Spleen (tissue), 11 donors: ENCODE data around the gene CISTR. TPM values are rescaled to one million over a fixed set of nuclear protein-coding genes. Genes with fewer than 3 reads are reported as not detected.
A peak's percentile ranks its signal among the peaks of the same experiment; 100 is the strongest.

Experiments
- DNase-seq: peaks from one replicate; pipeline ENCODE4 v3.0.0-alpha.2; 2020
- H3K27ac ChIP-seq, 8 donors: fragments of 200-600 bp; sonication (generic) in 7 of 8; 1 replicate in 4 of 8; 2 replicates in 4 of 8; pipeline versions ENCODE4 v1.5.0 to v1.8.0; 2016 to 2021; ENCODE audit warnings: inconsistent platforms in 4 of 8, mild to moderate bottlenecking in 4 of 8, moderate library complexity in 1 of 8
- H3K27me3 ChIP-seq, 7 donors: fragments of 200-600 bp; sonication (generic) in 6 of 7; replicated peaks in 1 of 7; 1 replicate in 4 of 7; 2 replicates in 3 of 7; pipeline versions ENCODE4 v1.5.0 to v1.8.0; 2016 to 2021; ENCODE audit warnings: inconsistent platforms in 3 of 7, mild to moderate bottlenecking in 1 of 7
- H3K36me3 ChIP-seq, 6 donors: fragments of 200-600 bp; sonication (generic) in 5 of 6; 1 replicate in 4 of 6; 2 replicates in 2 of 6; pipeline versions ENCODE4 v1.5.0 to v1.8.0; 2016 to 2021; ENCODE audit warnings: inconsistent platforms in 2 of 6
- H3K4me1 ChIP-seq, 6 donors: fragments of 200-600 bp; sonication (generic) in 5 of 6; 1 replicate in 3 of 6; 2 replicates in 3 of 6; pipeline versions ENCODE4 v1.5.0 to v1.8.0; 2016 to 2021; ENCODE audit warnings: inconsistent platforms in 3 of 6
- H3K4me3 ChIP-seq, 8 donors: fragments of 200-600 bp; sonication (generic) in 7 of 8; 1 replicate in 4 of 8; 2 replicates in 4 of 8; pipeline versions ENCODE4 v1.5.0 to v1.8.0; 2016 to 2021; ENCODE audit warnings: inconsistent platforms in 4 of 8, mild to moderate bottlenecking in 4 of 8, moderate library complexity in 2 of 8
- H3K9me3 ChIP-seq, 8 donors: fragments of 200-600 bp; sonication (generic) in 7 of 8; 1 replicate in 4 of 8; 2 replicates in 4 of 8; pipeline versions ENCODE4 v1.5.0 to v1.8.0; 2016 to 2021; ENCODE audit warnings: inconsistent platforms in 4 of 8
- CTCF ChIP-seq, 11 experiments: fragments of 200-600 bp in 7 of 11; fragments of 450-650 bp in 4 of 11; sonication (generic) in 4 of 11; IDR thresholded peaks in 8 of 11; conservative IDR thresholded peaks in 3 of 11; 1 replicate in 7 of 11; 2 replicates in 4 of 11; pipeline versions ENCODE4 v1.4.0 to v1.8.0; 2016 to 2021; ENCODE audit warnings: antibody characterized with exemption in 11 of 11, inconsistent platforms in 4 of 11, mild to moderate bottlenecking in 1 of 11
- POLR2A ChIP-seq, 3 donors: fragments of 450-650 bp; IDR thresholded peaks; one replicate each; pipeline ENCODE4 v1.5.1; 2017; ENCODE audit warnings: antibody characterized with exemption in 3 of 3, mild to moderate bottlenecking in 1 of 3
- POLR2AphosphoS5 ChIP-seq, 3 donors: sonication (generic); formaldehyde crosslinking; IDR thresholded peaks; one replicate each; pipeline ENCODE4 v1.5.1; 2017; ENCODE audit warnings: antibody characterized with exemption in 3 of 3
- WGBS, 5 donors: extraction: QIAGEN DNeasy Blood & Tissue Kit in 3 of 5; methylation state at CpG; one replicate each; pipeline versions ENCODE4 v1.1.5 to v1.1.7; 2013 to 2018; 5-methylcytosine and 5-hydroxymethylcytosine counted together
- intact Hi-C: fragments of 100-400 bp; cut with DNase I; formaldehyde crosslinking; loops from one replicate; pipeline ENCODE4 v1.15.0; 2023; ENCODE audit warnings: low total_unique reads
- polyA plus RNA-seq, 3 donors: library from polyadenylated mRNA; stranded (reverse); fragments of 200-250 nt; gene quantifications; one replicate each; pipeline ENCODE4 v1.2.1, GENCODE V29; 2013
- total RNA-seq, 7 donors: library from RNA; depleted of rRNA in 3 of 7; stranded (reverse); fragments of >200 nt in 3 of 7; fragmentation: NEBNext Ultra II Directional in 4 of 7; extraction: Animal tissue kit (Norgen Biotek cat#: 25700) in 4 of 7; gene quantifications; one replicate each; pipeline versions ENCODE4 v1.1.0 to v1.2.1, GENCODE V29; 2016 to 2021
- donor health status: healthy with polysubstance abuse.
- donor health status: DM: no; HTN: no; CAD: no; lungs with moderate emphysema.
- donor health status: DM: no; HTN: no; CAD: no.
- donor health status: Bipolar disorder and iron deficiency.
- donor health status: healthy.
- donor health status: DM: no; HTN: no; CAD: no.
- donor health status: DM: yes; HTN: yes; CAD: no.

Gene CISTR
- total and polyA plus RNA-seq, 10 donors = 0.20 TPM; not detected in 9

- intact Hi-C loops = no loop called here
- WGBS, 5 donors = 3 to 13% (median 7%) methylated on average over 1 of the region's 1 CpG
- TF ChIP-seq POLR2A (IDR thresholded peaks at IDR 0.05) (no peak), CTCF (IDR thresholded peaks at IDR 0.05 in 8 of 11, conservative IDR thresholded peaks at IDR 0.05 in 3 of 11) (peak in 5 of 11 experiments; percentile 10 to 41 (median 34))
Measured at GRCh38 chr12:53791735-53792326, 40.1 kb upstream of the CISTR start.

GRCh38 chr12:53789570-53789969 is 37.8 kb upstream of the CISTR start:
- no peaks in the 10 kb centered on the region for H3K9me3 ChIP-seq
- H3K4me3 ChIP-seq = no peak overlapping the region
- intact Hi-C loops = no loop called here
- TF ChIP-seq POLR2A (IDR thresholded peaks at IDR 0.05) = no peak
- TF ChIP-seq CTCF (IDR thresholded peaks at IDR 0.05 in 8 of 11, conservative IDR thresholded peaks at IDR 0.05 in 3 of 11) = no peak
- TF ChIP-seq POLR2AphosphoS5 (IDR thresholded peaks at IDR 0.05) = no peak
- H3K4me1 ChIP-seq = no peaks in the 10 kb centered on the region
- WGBS, 5 donors = 36 to 63% (median 39%) methylated on average over 1 of the region's 1 CpG
- DNase-seq = no peak
- peaks cover 0 to 76% (median 0%) of the 10 kb centered on the region in 7 donors for H3K27me3 ChIP-seq
- no peaks in the 10 kb centered on the region for H3K36me3 ChIP-seq
- H3K27ac ChIP-seq = no peak overlapping the region

More at GRCh38 chr12:53791735-53792326, 40.1 kb upstream of the CISTR start:
- peaks cover 0 to 72% (median 0%) of the 10 kb centered on the region in 7 donors for H3K27me3 ChIP-seq
- no peaks in the 10 kb centered on the region for H3K4me1 ChIP-seq
- no peak overlapping the region for H3K4me3 ChIP-seq
- no peaks in the 10 kb centered on the region for H3K36me3 ChIP-seq
- no peaks in the 10 kb centered on the region for H3K9me3 ChIP-seq
- H3K27ac ChIP-seq = no peak overlapping the region
- no peak for DNase-seq

DNA sequence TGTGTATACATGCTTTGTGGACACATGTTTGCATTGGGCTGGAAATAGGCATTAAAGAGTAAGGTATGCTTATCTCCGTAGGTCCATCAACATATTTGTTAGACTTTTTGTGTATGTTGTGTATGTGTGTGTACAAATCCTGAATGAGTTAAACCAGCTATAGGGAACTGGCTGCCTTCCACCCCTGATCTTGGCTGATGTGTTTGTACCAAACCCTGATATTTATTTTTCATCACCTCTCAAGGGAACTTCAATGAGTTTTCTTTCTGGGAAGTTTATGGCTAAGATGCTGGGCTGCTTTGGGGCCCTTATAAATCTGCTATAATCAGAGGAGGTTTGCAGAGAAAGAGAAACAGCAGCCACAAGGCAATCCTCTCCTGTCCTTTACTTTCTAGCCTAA is 37.1 kb upstream of the CISTR start:
- Histone ChIP-seq H3K9me3 (no peaks in the 10 kb centered on the region), H3K4me1 (no peaks in the 10 kb centered on the region), H3K27ac (no peak overlapping the region), H3K36me3 (no peaks in the 10 kb centered on the region), H3K27me3 (peaks cover 0 to 79% (median 0%) of the 10 kb centered on the region in 7 donors), H3K4me3 (no peak overlapping the region)
- intact Hi-C loops = no loop called here
- no peak for DNase-seq
- TF ChIP-seq POLR2AphosphoS5 (IDR thresholded peaks at IDR 0.05) = no peak
- no peak for TF ChIP-seq CTCF (IDR thresholded peaks at IDR 0.05 in 8 of 11, conservative IDR thresholded peaks at IDR 0.05 in 3 of 11)
- no peak for TF ChIP-seq POLR2A (IDR thresholded peaks at IDR 0.05)
- 83 to 95% (median 93%) methylated on average over 1 of the region's 1 CpG for WGBS, 5 donors

- no peaks in the 10 kb centered on the region for H3K4me1 ChIP-seq
Measured at GRCh38 chr12:53786411-53786810, 34.6 kb upstream of the CISTR start.

More at GRCh38 chr12:53786411-53786810, 34.6 kb upstream of the CISTR start:
- no peaks in the 10 kb centered on the region for H3K9me3 ChIP-seq
- WGBS, 5 donors = 72 to 85% (median 79%) methylated on average over 7 of the region's 7 CpGs
- H3K36me3 ChIP-seq = no peaks in the 10 kb centered on the region
- no peak overlapping the region for H3K4me3 ChIP-seq
- no peak for DNase-seq
- intact Hi-C loops = no loop called here
- H3K27ac ChIP-seq = no peak overlapping the region
- TF ChIP-seq CTCF (IDR thresholded peaks at IDR 0.05 in 8 of 11, conservative IDR thresholded peaks at IDR 0.05 in 3 of 11) = no peak
- no peak for TF ChIP-seq POLR2A (IDR thresholded peaks at IDR 0.05)
- TF ChIP-seq POLR2AphosphoS5 (IDR thresholded peaks at IDR 0.05) = no peak
- peaks cover 0 to 84% (median 9%) of the 10 kb centered on the region in 7 donors for H3K27me3 ChIP-seq
